MM.1S (cell line): Measurements from ENCODE around the gene BCAP29.

Source experiments
- EZH2 ChIP-seq: fragments of 300-600 bp; sonication (generic); optimal IDR thresholded peaks from 2 replicates; pipeline ENCODE3; 2017; ENCODE audit warnings: low read depth, mild to moderate bottlenecking, antibody characterized with exemption, low read length, mixed read lengths
- EZH2phosphoT487 ChIP-seq: fragments of 300-600 bp; sonication (generic); IDR thresholded peaks from 2 replicates; pipeline ENCODE4 v1.6.1; 2018; ENCODE audit warnings: antibody characterized with exemption, low read length
- TF ChIP-seq, protein P1 (sequence below): fragments of 300-600 bp; sonication (generic); IDR thresholded peaks from 2 replicates; pipeline ENCODE4 v1.5.1; 2016; ENCODE audit warnings: antibody characterized with exemption, low read length, mixed read lengths

GRCh38 chr7:107559864-107560263, 20.2 kb upstream of the BCAP29 start:
- TF ChIP-seq, protein P1, sequence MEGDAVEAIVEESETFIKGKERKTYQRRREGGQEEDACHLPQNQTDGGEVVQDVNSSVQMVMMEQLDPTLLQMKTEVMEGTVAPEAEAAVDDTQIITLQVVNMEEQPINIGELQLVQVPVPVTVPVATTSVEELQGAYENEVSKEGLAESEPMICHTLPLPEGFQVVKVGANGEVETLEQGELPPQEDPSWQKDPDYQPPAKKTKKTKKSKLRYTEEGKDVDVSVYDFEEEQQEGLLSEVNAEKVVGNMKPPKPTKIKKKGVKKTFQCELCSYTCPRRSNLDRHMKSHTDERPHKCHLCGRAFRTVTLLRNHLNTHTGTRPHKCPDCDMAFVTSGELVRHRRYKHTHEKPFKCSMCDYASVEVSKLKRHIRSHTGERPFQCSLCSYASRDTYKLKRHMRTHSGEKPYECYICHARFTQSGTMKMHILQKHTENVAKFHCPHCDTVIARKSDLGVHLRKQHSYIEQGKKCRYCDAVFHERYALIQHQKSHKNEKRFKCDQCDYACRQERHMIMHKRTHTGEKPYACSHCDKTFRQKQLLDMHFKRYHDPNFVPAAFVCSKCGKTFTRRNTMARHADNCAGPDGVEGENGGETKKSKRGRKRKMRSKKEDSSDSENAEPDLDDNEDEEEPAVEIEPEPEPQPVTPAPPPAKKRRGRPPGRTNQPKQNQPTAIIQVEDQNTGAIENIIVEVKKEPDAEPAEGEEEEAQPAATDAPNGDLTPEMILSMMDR, result no peak
- TF ChIP-seq EZH2phosphoT487 (no peak), EZH2 (no peak)
